GM21367 (cell line): ENCODE measurements around the gene CACNG8.
"Not testable (repeated sequence)": the region's sequence is repeated elsewhere in the genome, so short reads cannot be mapped to it uniquely, and the experiment has no call there.

Source experiments
- ATAC-seq: cut with Tn5 transposase; IDR thresholded peaks from one replicate; pipeline ENCODE4 v1.9.1; 2021; ENCODE audit not compliant: unreplicated experiment

CACNG8 gene

GRCh38 chr19:54030895-54031586, 68.3 kb downstream of the CACNG8 start:
- no peak for ATAC-seq

GRCh38 chr19:54035215-54036178, 72.8 kb downstream of the CACNG8 start:
- no peak for ATAC-seq

- not testable (repeated sequence) for ATAC-seq
Observed at GRCh38 chr19:54036542-54036941, 73.8 kb downstream of the CACNG8 start.
